GM12878 (cell line): Measurements from ENCODE around the gene ARHGEF16. TPM values are rescaled to one million over a fixed set of nuclear protein-coding genes. Genes with fewer than 3 reads are reported as not detected.

ENCODE experiments used
- ATAC-seq: fragments of 200-7000 bp; cut with Tn5 transposase; 3 replicates; pipeline ENCODE4 v1.9.1; 2020; ENCODE audit warnings: mild to moderate bottlenecking, moderate library complexity
- BruUV-seq: library from RNA; stranded (reverse); fragments of 400-500 nt; replicated peaks from 2 replicates; lab custom pipeline; 2021; lab: Mats Ljungman, UMichigan
- CTCF ChIA-PET: fragments of 300-600 bp; sonication (Branson Sonifier 250); formaldehyde crosslinking; extraction: SDS; loops from one replicate; lab custom pipeline; 2021; ENCODE audit warnings: inconsistent platforms; lab: Yijun Ruan, JAX
- POLR2A ChIA-PET: fragments of 350-600 bp; formaldehyde crosslinking; extraction: SDS; loops from one replicate; lab custom pipeline; 2021; ENCODE audit warnings: inconsistent platforms; lab: Charles Lee
- RAD21 ChIA-PET: fragments of 300-600 bp; sonication (Branson Sonifier 250); formaldehyde crosslinking; loops from one replicate; lab custom pipeline; 2023; ENCODE audit warnings: antibody characterized with exemption; ENCODE audit not compliant: unreplicated experiment; lab: Charles Lee
- SMC1A ChIA-PET: fragments of 300-600 bp; sonication (Branson Sonifier 250); formaldehyde crosslinking; loops from one replicate; lab custom pipeline; 2023; ENCODE audit not compliant: unreplicated experiment, uncharacterized antibody; lab: Charles Lee
- DNase-seq: peaks from one replicate; pipeline ENCODE4 v3.0.0-alpha.2; 2011; ENCODE audit warnings: low read depth, low spot score
- FAIRE-seq: peaks from 3 replicates; lab custom pipeline; 2011; peaks lifted over from hg19 to GRCh38; lab: Jason Lieb, UNC
- H2AFZ ChIP-seq: 2 replicates; pipeline ENCODE4 v1.6.0; 2011; ENCODE audit warnings: low read depth, low read length, control low read depth; ENCODE audit not compliant: control insufficient read depth
- H3K27ac ChIP-seq: 2 replicates; pipeline ENCODE4 v1.5.1; 2011; ENCODE audit warnings: control low read depth; ENCODE audit not compliant: control insufficient read depth, insufficient read depth
- H3K27me3 ChIP-seq, 2 experiments: replicated peaks in 1 of 2; 2 replicates each; pipeline versions ENCODE4 v1.6.0 to v1.6.1; 2011; ENCODE audit warnings: low read length in 1 of 2; ENCODE audit not compliant: control insufficient read depth in 2 of 2, insufficient read depth in 2 of 2
- H3K36me3 ChIP-seq, 2 experiments: 2 replicates each; pipeline ENCODE4 v1.5.1; 2011; ENCODE audit warnings: low read length in 1 of 2; ENCODE audit not compliant: control insufficient read depth in 2 of 2, insufficient read depth in 2 of 2
- H3K4me1 ChIP-seq: 2 replicates; pipeline ENCODE4 v1.6.1; 2011; ENCODE audit warnings: mild to moderate bottlenecking, low read length, moderate library complexity, mixed read lengths; ENCODE audit not compliant: control insufficient read depth, insufficient read depth
- H3K4me2 ChIP-seq: 2 replicates; pipeline ENCODE4 v1.6.0; 2011; ENCODE audit warnings: control low read depth; ENCODE audit not compliant: control insufficient read depth, insufficient read depth
- H3K4me3 ChIP-seq: fragments of 200-600 bp; sonication (generic); 2 replicates; pipeline ENCODE4 v1.5.1; 2016
- H3K79me2 ChIP-seq: 2 replicates; pipeline ENCODE4 v1.6.0; 2011; ENCODE audit warnings: low read length; ENCODE audit not compliant: control insufficient read depth, insufficient read depth
- H3K9ac ChIP-seq: 2 replicates; pipeline ENCODE4 v1.8.0; 2011; ENCODE audit warnings: low read length, control low read depth, mixed read lengths; ENCODE audit not compliant: control insufficient read depth, insufficient read depth
- H3K9me3 ChIP-seq: replicated peaks from 3 replicates; pipeline ENCODE4 v1.5.1; 2011; ENCODE audit warnings: mild to moderate bottlenecking, low read length; ENCODE audit not compliant: control insufficient read depth, insufficient read depth
- H4K20me1 ChIP-seq: 2 replicates; pipeline ENCODE4 v1.6.0; 2011; ENCODE audit not compliant: control insufficient read depth, insufficient read depth
- ATF3 ChIP-seq: IDR thresholded peaks from 2 replicates; pipeline ENCODE4 v1.6.1; 2011; ENCODE audit warnings: low read depth, mild to moderate bottlenecking, low read length, moderate library complexity, borderline replicate concordance; ENCODE audit errors: extremely low read depth
- BCL3 ChIP-seq: IDR thresholded peaks from 2 replicates; pipeline ENCODE4 v1.6.1; 2011; ENCODE audit warnings: borderline replicate concordance, low read depth, mild to moderate bottlenecking, moderate library complexity, low read length; ENCODE audit not compliant: insufficient read depth, poor library complexity, severe bottlenecking
- EP300 ChIP-seq, 2 experiments: fragments of 150-350 bp in 1 of 2; IDR thresholded peaks; 2 replicates each; pipeline ENCODE4 v1.6.1; 2011 to 2012; ENCODE audit warnings: low read depth in 2 of 2, low read length in 2 of 2, borderline replicate concordance in 1 of 2, improper control_type of control experiment in 1 of 2, inconsistent platforms in 1 of 2; ENCODE audit not compliant: control insufficient read depth in 1 of 2
- GABPA ChIP-seq: IDR thresholded peaks from 2 replicates; pipeline ENCODE4 v1.6.1; 2014; ENCODE audit warnings: antibody characterized with exemption, low read depth, mild to moderate bottlenecking, inconsistent platforms
- GATAD2B ChIP-seq: fragments of 450-650 bp; conservative IDR thresholded peaks from 2 replicates; pipeline ENCODE4 v1.6.1; 2017; ENCODE audit warnings: low read depth, mild to moderate bottlenecking, moderate library complexity
- JUND ChIP-seq: IDR thresholded peaks from 2 replicates; pipeline ENCODE4 v1.6.1; 2012; ENCODE audit warnings: low read depth, mild to moderate bottlenecking, low read length, improper control_type of control experiment, moderate library complexity
- NBN ChIP-seq: fragments of 450-650 bp; IDR thresholded peaks from 2 replicates; pipeline ENCODE4 v1.6.1; 2016
- RBBP5 ChIP-seq: fragments of 200-600 bp; sonication (generic); conservative IDR thresholded peaks from 2 replicates; pipeline ENCODE4 v1.6.1; 2016
- SMAD1 ChIP-seq: fragments of 450-650 bp; IDR thresholded peaks from 2 replicates; pipeline ENCODE4 v1.6.1; 2018; ENCODE audit warnings: mild to moderate bottlenecking, low read depth; ENCODE audit not compliant: partially characterized antibody
- SP1 ChIP-seq: IDR thresholded peaks from one replicate; pipeline ENCODE4 v1.6.1; 2011; ENCODE audit warnings: low read depth, low read length
- WGBS: methylation state at CpG from one replicate; pipeline ENCODE4 v1.1.6; 2016; ENCODE audit warnings: low lambda C conversion rate; ENCODE audit not compliant: insufficient replicate concordance, insufficient coverage; ENCODE audit errors: missing lambda C conversion rate; 5-methylcytosine and 5-hydroxymethylcytosine counted together
- in situ Hi-C: fragments of 300-500 bp; cut with MboI; formaldehyde crosslinking; loops from 9 replicates; pipeline ENCODE4 v1.14.3; 2018; ENCODE audit warnings: mixed read lengths
- intact Hi-C: fragments of 100-400 bp; cut with micrococcal nuclease; formaldehyde crosslinking; loops from one replicate; pipeline ENCODE4 v1.14.2; 2022; ENCODE audit not compliant: unreplicated experiment
- polyA plus RNA-seq, 11 experiments: library from polyadenylated mRNA; depleted of rRNA in 4 of 11; unstranded in 6 of 11; stranded (reverse) in 5 of 11; fragments of >200 nt; fragmentation: Nextera tagmentation in 4 of 11; fragmentation: Illumina TruSeq in 1 of 11; extraction: Ambion mirVana in 4 of 11; extraction: Trizol in 1 of 11; gene quantifications; 1 replicate in 1 of 11; 2 replicates in 10 of 11; pipeline versions ENCODE4 v1.2.1 to v1.2.3, GENCODE V29; 2011 to 2016; ENCODE audit warnings: inconsistent platforms in 2 of 11, missing spikeins in 2 of 11, low read depth in 1 of 11
- total RNA-seq, 4 experiments: library from RNA; depleted of rRNA in 3 of 4; stranded (reverse); fragments of >200 nt in 3 of 4; fragmentation: Illumina TruSeq in 1 of 4; extraction: Trizol in 1 of 4; gene quantifications; 2 replicates each; pipeline versions ENCODE4 v1.2.1 to v1.2.3, GENCODE V29; 2013 to 2021
- TF ChIP-seq, protein P1 (sequence below): fragments of 450-650 bp; conservative IDR thresholded peaks from 2 replicates; pipeline ENCODE4 v1.6.1; 2017; ENCODE audit warnings: mild to moderate bottlenecking, moderate library complexity

Gene ARHGEF16
- total and polyA plus RNA-seq, 10 of the 15 experiments (the other 5 are each of a cell fraction or from before 2014, with no cell fraction given) = not detected

DNA sequence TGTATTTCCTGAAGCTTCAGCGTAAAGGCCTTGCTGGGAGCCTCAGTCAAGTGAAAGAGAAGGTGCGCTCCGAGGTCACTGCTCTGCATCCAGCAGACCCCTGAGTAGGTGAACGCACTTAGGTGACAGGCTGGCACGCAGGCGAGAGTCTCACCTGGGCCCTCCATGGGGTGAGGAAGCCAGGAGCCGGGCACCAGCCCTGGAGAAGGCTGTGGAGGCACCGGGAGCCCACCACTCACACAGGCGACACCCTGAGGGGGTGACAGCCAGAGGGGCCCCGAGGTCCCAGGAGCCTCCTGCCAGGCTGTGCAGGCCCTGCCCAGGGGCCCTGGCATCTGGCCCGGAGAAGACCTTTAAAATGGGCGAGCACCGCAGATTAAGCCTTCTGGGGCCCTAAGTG lies 67.6 kb downstream of the ARHGEF16 start:
- POLR2A ChIA-PET = no interaction called here
- no peak overlapping the region for H2AFZ ChIP-seq
- CTCF ChIA-PET = no interaction called here
- DNase-seq (no peak), ATAC-seq (no peak), FAIRE-seq (no peak)
- TF ChIP-seq NBN (no peak), SP1 (no peak), EP300 (IDR thresholded peaks at IDR 0.05; ENCODE audit: borderline replicate concordance in 1 of 2, control insufficient read depth in 1 of 2, low read depth in 2 of 2, low read length in 2 of 2) (no peak), RBBP5 (no peak), GABPA (no peak), GATAD2B (no peak), JUND (no peak), BCL3 (no peak), SMAD1 (no peak), ATF3 (no peak)
- TF ChIP-seq, protein P1, sequence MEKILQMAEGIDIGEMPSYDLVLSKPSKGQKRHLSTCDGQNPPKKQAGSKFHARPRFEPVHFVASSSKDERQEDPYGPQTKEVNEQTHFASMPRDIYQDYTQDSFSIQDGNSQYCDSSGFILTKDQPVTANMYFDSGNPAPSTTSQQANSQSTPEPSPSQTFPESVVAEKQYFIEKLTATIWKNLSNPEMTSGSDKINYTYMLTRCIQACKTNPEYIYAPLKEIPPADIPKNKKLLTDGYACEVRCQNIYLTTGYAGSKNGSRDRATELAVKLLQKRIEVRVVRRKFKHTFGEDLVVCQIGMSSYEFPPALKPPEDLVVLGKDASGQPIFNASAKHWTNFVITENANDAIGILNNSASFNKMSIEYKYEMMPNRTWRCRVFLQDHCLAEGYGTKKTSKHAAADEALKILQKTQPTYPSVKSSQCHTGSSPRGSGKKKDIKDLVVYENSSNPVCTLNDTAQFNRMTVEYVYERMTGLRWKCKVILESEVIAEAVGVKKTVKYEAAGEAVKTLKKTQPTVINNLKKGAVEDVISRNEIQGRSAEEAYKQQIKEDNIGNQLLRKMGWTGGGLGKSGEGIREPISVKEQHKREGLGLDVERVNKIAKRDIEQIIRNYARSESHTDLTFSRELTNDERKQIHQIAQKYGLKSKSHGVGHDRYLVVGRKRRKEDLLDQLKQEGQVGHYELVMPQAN = no peak
- H3K36me3 ChIP-seq = no peaks in the 10 kb centered on the region
- intact Hi-C loops = no loop called here
- SMC1A ChIA-PET = no interaction called here
- no peak overlapping the region for H3K4me2 ChIP-seq
- no peaks in the 10 kb centered on the region for H3K79me2 ChIP-seq
- H3K9ac ChIP-seq = no peak overlapping the region
- no peaks in the 10 kb centered on the region for H4K20me1 ChIP-seq
- BruUV-seq = no TSS peak
- in situ Hi-C loops = no loop called here
- no peak overlapping the region for H3K27ac ChIP-seq
- H3K4me1 ChIP-seq = no peaks in the 10 kb centered on the region
- H3K9me3 ChIP-seq = no peaks in the 10 kb centered on the region
- H3K4me3 ChIP-seq = no peak overlapping the region
- RAD21 ChIA-PET = interaction anchor here (0.6 kb wide), 1 partner anchor 257 kb away, joined by 3 read pairs; no protein-coding TSS in a partner anchor
- WGBS = 15% methylated on average over 13 of the region's 13 CpGs
- H3K27me3 ChIP-seq = peaks cover 0 to 2% of the 10 kb centered on the region in 2 experiments; a peak in 2 of 4 replicates
